K562 (cell line): ENCODE measurements around the gene MAGI2. TPM values are rescaled to one million over a fixed set of nuclear protein-coding genes. Genes with fewer than 3 reads are reported as not detected.

Experiments used
- ATAC-seq: fragments of 200-7000 bp; cut with Tn5 transposase; 3 replicates; pipeline ENCODE4 v1.9.1; 2020; ENCODE audit warnings: moderate library complexity
- BruUV-seq: library from RNA; stranded (reverse); fragments of 400-500 nt; replicated peaks from 2 replicates; lab custom pipeline; 2021; lab: Mats Ljungman, UMichigan
- CTCF ChIA-PET: fragments of 300-600 bp; formaldehyde crosslinking; extraction: SDS; loops from one replicate; lab custom pipeline; 2021; ENCODE audit warnings: low intra/inter-chr PET ratio; lab: Yijun Ruan, JAX
- POLR2A ChIA-PET: fragments of 300-600, 350-650 bp; sonication (Branson Sonifier 250); formaldehyde crosslinking; extraction: SDS; loops from one replicate; lab custom pipeline; 2021; ENCODE audit warnings: antibody characterized with exemption, inconsistent platforms; lab: Yijun Ruan, JAX
- DNase-seq, 4 experiments: peaks; one replicate each; pipeline versions ENCODE4 v3.0.0 to v3.0.0-alpha.2; 2011 to 2018; ENCODE audit warnings: low spot score in 3 of 4, mixed read lengths in 3 of 4; ENCODE audit errors: extremely low read depth in 1 of 4
- FAIRE-seq: peaks from 2 replicates; lab custom pipeline; 2011; peaks lifted over from hg19 to GRCh38; lab: Jason Lieb, UNC
- H2AFZ ChIP-seq: 2 replicates; pipeline ENCODE4 v1.6.0; 2011; ENCODE audit warnings: low read depth, low read length, control low read depth, inconsistent platforms
- H3K27ac ChIP-seq: fragments of 200-600 bp; 3 replicates; pipeline ENCODE4 v1.8.0; 2011; ENCODE audit warnings: low read depth, mild to moderate bottlenecking, control low read depth, inconsistent platforms, low read length, moderate library complexity, mixed read lengths; ENCODE audit errors: extremely low read depth
- H3K27me3 ChIP-seq, 2 experiments: fragments of 300-600 bp in 1 of 2; 2 replicates in 1 of 2; 3 replicates in 1 of 2; pipeline versions ENCODE4 v1.6.0 to v1.8.0; 2011; ENCODE audit warnings: inconsistent platforms in 2 of 2, low read length in 2 of 2, mild to moderate bottlenecking in 1 of 2, mixed read lengths in 1 of 2, moderate library complexity in 1 of 2; ENCODE audit not compliant: control insufficient read depth in 2 of 2, insufficient read depth in 2 of 2
- H3K36me3 ChIP-seq: fragments of 300-600 bp; 3 replicates; pipeline ENCODE4 v1.8.0; 2011; ENCODE audit warnings: mild to moderate bottlenecking, low read length, inconsistent platforms; ENCODE audit not compliant: control insufficient read depth, insufficient read depth
- H3K4me1 ChIP-seq, 2 experiments: fragments of 200-600 bp in 1 of 2; replicated peaks in 1 of 2; 2 replicates in 1 of 2; 3 replicates in 1 of 2; pipeline versions ENCODE4 v1.5.1 to v1.8.0; 2011; ENCODE audit warnings: inconsistent platforms in 2 of 2, low read length in 2 of 2, mild to moderate bottlenecking in 1 of 2, mixed read lengths in 1 of 2, moderate library complexity in 1 of 2; ENCODE audit not compliant: control insufficient read depth in 2 of 2, insufficient read depth in 2 of 2
- H3K4me2 ChIP-seq: 2 replicates; pipeline ENCODE4 v1.6.1; 2011; ENCODE audit warnings: low read length, control low read depth, inconsistent platforms, mixed read lengths; ENCODE audit not compliant: insufficient read depth
- H3K4me3 ChIP-seq: fragments of 200-600 bp; sonication (generic), shearing (Covaris generic); 2 replicates; pipeline ENCODE4 v1.5.1; 2016; ENCODE audit warnings: control low read depth, inconsistent platforms
- H3K79me2 ChIP-seq: fragments of 200-600 bp; 3 replicates; pipeline ENCODE4 v1.8.0; 2011; ENCODE audit warnings: low read length, inconsistent platforms; ENCODE audit not compliant: control insufficient read depth, insufficient read depth
- H3K9ac ChIP-seq, 2 experiments: 2 replicates each; pipeline versions ENCODE4 v1.6.0 to v1.6.1; 2011; ENCODE audit warnings: low read depth in 2 of 2, low read length in 2 of 2, control low read depth in 1 of 2, inconsistent platforms in 1 of 2, mild to moderate bottlenecking in 1 of 2, mixed read lengths in 1 of 2; ENCODE audit not compliant: insufficient read depth in 1 of 2
- H3K9me1 ChIP-seq: one replicate; pipeline ENCODE4 v1.6.0; 2011; ENCODE audit warnings: inconsistent platforms, mild to moderate bottlenecking, low read length, moderate library complexity; ENCODE audit not compliant: control insufficient read depth, insufficient read depth
- H3K9me3 ChIP-seq: replicated peaks from 2 replicates; pipeline ENCODE4 v1.5.1; 2011; ENCODE audit warnings: low read depth, low read length, inconsistent platforms; ENCODE audit not compliant: control insufficient read depth, insufficient read depth
- H4K20me1 ChIP-seq: replicated peaks from 2 replicates; pipeline ENCODE4 v1.6.1; 2011; ENCODE audit warnings: low read length, inconsistent platforms, mixed read lengths; ENCODE audit not compliant: control insufficient read depth, insufficient read depth
- BRF2 ChIP-seq: IDR thresholded peaks from 3 replicates; pipeline ENCODE4 v1.6.1; 2011; ENCODE audit warnings: borderline replicate concordance, mild to moderate bottlenecking; ENCODE audit not compliant: insufficient read length, insufficient read depth
- E2F3 ChIP-seq: fragments of 250-450 bp; sonication (Bioruptor Pico); IDR thresholded peaks from 2 replicates; pipeline ENCODE4 v1.4.0; 2020; ENCODE audit warnings: mild to moderate bottlenecking
- ELF4 ChIP-seq: fragments of 450-650 bp; formaldehyde crosslinking; IDR thresholded peaks from 2 replicates; pipeline ENCODE4 v1.4.0; 2022; ENCODE audit warnings: missing genetic modification characterization
- HDAC3 ChIP-seq: fragments of 450-650 bp; IDR thresholded peaks from 2 replicates; pipeline ENCODE4 v1.6.1; 2018; ENCODE audit warnings: borderline replicate concordance, mild to moderate bottlenecking, moderate library complexity; ENCODE audit not compliant: partially characterized antibody
- HNRNPH1 ChIP-seq: fragments of 200-400 bp; formaldehyde crosslinking; optimal IDR thresholded peaks from 2 replicates; pipeline ENCODE3; 2017; ENCODE audit warnings: low read depth, mild to moderate bottlenecking, low read length, moderate library complexity
- ILF3 ChIP-seq: fragments of 450-650 bp; IDR thresholded peaks from 2 replicates; pipeline ENCODE4 v1.6.1; 2018; ENCODE audit warnings: antibody characterized with exemption, mild to moderate bottlenecking, moderate library complexity, borderline replicate concordance
- KAT7 ChIP-seq: sonication (generic); formaldehyde crosslinking; IDR thresholded peaks from 2 replicates; pipeline ENCODE4 v1.8.0; 2022; ENCODE audit warnings: missing genetic modification reagents, mild to moderate bottlenecking, borderline replicate concordance
- MXD1 ChIP-seq: fragments of 250-450 bp; sonication (Bioruptor Pico); IDR thresholded peaks from 2 replicates; pipeline ENCODE4 v1.8.0; 2021; ENCODE audit warnings: borderline replicate concordance, mild to moderate bottlenecking, moderate library complexity; ENCODE audit not compliant: poor library complexity, severe bottlenecking
- PCBP1 ChIP-seq: fragments of 200-400 bp; formaldehyde crosslinking; IDR thresholded peaks from 2 replicates; pipeline ENCODE4 v1.6.1; 2018; ENCODE audit warnings: mild to moderate bottlenecking, low read depth, low read length; ENCODE audit not compliant: poor library complexity, severe bottlenecking
- PYGO2 ChIP-seq: fragments of 450-650 bp; IDR thresholded peaks from 2 replicates; pipeline ENCODE4 v1.6.1; 2016; ENCODE audit warnings: mild to moderate bottlenecking, missing genetic modification characterization, moderate library complexity, missing compliant biosample characterization
- ZNF143 ChIP-seq: sonication (generic); formaldehyde crosslinking; IDR thresholded peaks from 2 replicates; pipeline ENCODE4 v1.9.0; 2022; ENCODE audit warnings: mild to moderate bottlenecking, missing genetic modification reagents
- ZNF583 ChIP-seq: fragments of 250-450 bp; sonication (Bioruptor Pico); IDR thresholded peaks from 2 replicates; pipeline ENCODE4 v1.4.0; 2020
- ZNF584 ChIP-seq: fragments of 200-800 bp; sonication (Bioruptor generic); IDR thresholded peaks from 2 replicates; pipeline ENCODE4 v1.6.1; 2016; ENCODE audit warnings: low read depth, mild to moderate bottlenecking, missing genetic modification characterization, missing compliant biosample characterization
- ZNF592 ChIP-seq: fragments of 450-650 bp; IDR thresholded peaks from 2 replicates; pipeline ENCODE4 v1.6.1; 2017; ENCODE audit warnings: antibody characterized with exemption, mild to moderate bottlenecking
- WGBS: fragments of 100-300 bp; shearing (Covaris generic); methylation state at CpG from one replicate; pipeline ENCODE4 v1.1.6; 2016; ENCODE audit warnings: low coverage, mixed read lengths; ENCODE audit not compliant: insufficient coverage; ENCODE audit errors: missing lambda C conversion rate; 5-methylcytosine and 5-hydroxymethylcytosine counted together
- in situ Hi-C: fragments of 300-500 bp; cut with MboI; formaldehyde crosslinking; loops from 4 replicates; pipeline ENCODE4 v1.15.0; 2018; ENCODE audit warnings: inconsistent platforms, mixed read lengths
- intact Hi-C: fragments of 100-400 bp; cut with micrococcal nuclease; formaldehyde crosslinking; loops from 2 replicates; pipeline ENCODE4 v1.14.2; 2022
- polyA plus RNA-seq, 8 experiments: library from polyadenylated mRNA; depleted of rRNA in 4 of 8; stranded (reverse) in 5 of 8; unstranded in 3 of 8; fragments of >200 nt; fragmentation: Nextera tagmentation in 2 of 8; fragmentation: Illumina TruSeq in 1 of 8; extraction: Ambion mirVana in 2 of 8; extraction: Trizol in 1 of 8; gene quantifications; 2 replicates each; pipeline versions ENCODE4 v1.2.1 to v1.2.3, GENCODE V29; 2011 to 2014; ENCODE audit warnings: inconsistent platforms in 1 of 8, missing spikeins in 1 of 8
- total RNA-seq, 7 experiments: library from RNA; depleted of rRNA in 6 of 7; stranded (reverse); fragments of >200 nt in 6 of 7; fragmentation: Illumina TruSeq in 2 of 7; extraction: Trizol in 2 of 7; gene quantifications; 2 replicates each; pipeline versions ENCODE4 v1.2.1 to v1.2.3, GENCODE V29; 2011 to 2021; ENCODE audit warnings: low replicate concordance in 1 of 7

MAGI2 gene
- total and polyA plus RNA-seq, 9 of the 15 experiments (the other 6 are each of a cell fraction or from before 2014, with no cell fraction given), result 0.27 to 1.4 (median 0.70) TPM

DNA sequence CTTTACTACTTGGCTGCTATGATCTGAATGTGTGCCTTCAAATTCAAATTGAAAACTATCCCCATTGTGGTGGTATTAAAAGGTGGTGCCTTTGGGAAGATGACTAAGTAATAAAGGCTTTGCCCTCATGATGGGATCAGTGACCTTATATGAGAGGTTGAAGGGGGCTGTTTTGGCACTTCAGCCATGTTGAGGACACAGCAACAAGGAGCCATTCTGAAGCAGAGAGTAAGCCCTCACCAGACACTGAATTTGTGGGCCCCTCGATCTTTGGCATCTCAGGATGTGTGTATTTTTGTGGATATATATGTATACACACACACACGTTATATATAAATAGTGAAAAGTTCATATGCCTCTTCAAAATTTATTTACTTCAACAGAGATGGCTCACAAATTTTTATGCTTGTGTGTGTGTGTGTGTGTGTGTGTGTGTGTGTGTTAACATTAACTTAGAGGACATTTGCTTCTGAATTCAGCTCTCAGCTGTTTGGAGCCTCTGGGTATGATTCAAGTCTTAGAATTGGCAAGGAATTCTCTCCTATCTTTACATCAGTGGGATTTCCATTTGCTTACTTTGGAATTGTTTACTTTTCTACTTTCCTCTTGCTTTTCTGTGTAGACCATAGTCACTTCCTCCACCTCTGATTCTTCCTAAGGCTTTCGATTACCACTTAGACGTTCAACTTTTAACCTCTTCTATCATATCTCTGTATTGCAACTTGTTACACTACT is 66.6 kb downstream of the MAGI2 start:
- Histone ChIP-seq H3K4me2 (no peak overlapping the region), H3K9ac (no peak overlapping the region), H4K20me1 (no peaks in the 10 kb centered on the region), H3K9me1 (no peaks in the 10 kb centered on the region), H3K27ac (no peak overlapping the region), H3K4me1 (no peaks in the 10 kb centered on the region), H2AFZ (no peak overlapping the region), H3K27me3 (no peaks in the 10 kb centered on the region), H3K79me2 (no peaks in the 10 kb centered on the region), H3K9me3 (no peaks in the 10 kb centered on the region), H3K4me3 (no peak overlapping the region), H3K36me3 (no peaks in the 10 kb centered on the region)
- 0% methylated on average over 4 of the region's 4 CpGs for WGBS
- no peak for ATAC-seq
- no peak for FAIRE-seq
- CTCF ChIA-PET, result no interaction called here
- intact Hi-C loops (no loop called here), in situ Hi-C loops (no loop called here)
- POLR2A ChIA-PET, result no interaction called here
- no peak for DNase-seq
- BruUV-seq, result no TSS peak
- TF ChIP-seq ILF3 (no peak), PCBP1 (no peak), HDAC3 (no peak), E2F3 (CRISPR knock-in tag) (no peak), ZNF592 (no peak), KAT7 (CRISPR knock-in tag) (no peak), BRF2 (no peak), ZNF583 (CRISPR knock-in tag) (no peak), MXD1 (no peak), ZNF143 (no peak), HNRNPH1 (no peak), PYGO2 (tag) (no peak), ELF4 (CRISPR knock-in tag) (no peak), ZNF584 (no peak)
